Measurements from ENCODE around the gene C1orf21. TPM values are rescaled to one million over a fixed set of nuclear protein-coding genes. Genes with fewer than 3 reads are reported as not detected.

The C1orf21 gene
- total and polyA plus RNA-seq, 2 donors (not counting 3 experiments of a cell fraction or from before 2014, with no cell fraction given): 0.79 to 8.5 TPM

GRCh38 chr1:184562806-184563205 lies 176.0 kb downstream of the C1orf21 start:
- CTCF ChIA-PET: interaction anchor here (0.7 to 3.2 kb wide), 27 partner anchors 8 to 647 kb away, joined by 3 to 39 read pairs (median 4); partner anchors contain the start of gene C1orf21

More at GRCh38 chr1:184562806-184563205, 176.0 kb downstream of the C1orf21 start:
- Histone ChIP-seq H3K27me3 (ENCODE audit: control insufficient read depth in 2 of 2, insufficient read depth in 2 of 2, low read length in 2 of 2) (peaks cover 0 to 2% of the 10 kb centered on the region in 2 experiments), H3K9me1 (replicated peaks; ENCODE audit: control insufficient read depth, extremely low read depth, insufficient read depth, low read length) (no peaks in the 10 kb centered on the region), H3K27ac (ENCODE audit: insufficient read depth, low read depth, low read length) (no peak overlapping the region), H3K79me2 (ENCODE audit: control insufficient read depth, insufficient read depth, low read length) (no peaks in the 10 kb centered on the region), H3K9ac (replicated peaks; ENCODE audit: extremely low read depth, insufficient read depth, low read length) (no peak overlapping the region), H3K4me3 (replicated peaks in 1 of 3; ENCODE audit: insufficient read depth in 1 of 3, low read depth in 1 of 3, low read length in 3 of 3) (no peak overlapping the region), H3K36me3 (ENCODE audit: control insufficient read depth in 2 of 2, extremely low read depth in 1 of 2, insufficient read depth in 2 of 2, low read length in 2 of 2) (no peaks in the 10 kb centered on the region), H3K9me3 (replicated peaks; ENCODE audit: control insufficient read depth, insufficient read depth, low read length) (no peaks in the 10 kb centered on the region), H2AFZ (ENCODE audit: low read depth, low read length) (no peak overlapping the region), H3K4me1 (ENCODE audit: control insufficient read depth, extremely low read depth, insufficient read depth, low read length) (no peaks in the 10 kb centered on the region), H4K20me1 (replicated peaks; ENCODE audit: control insufficient read depth, extremely low read depth, insufficient read depth, low read length) (no peaks in the 10 kb centered on the region), H3K4me2 (ENCODE audit: insufficient read depth, low read length) (no peak overlapping the region)
- POLR2A ChIA-PET: interaction anchor here (0.6 kb wide), 1 partner anchor 67 kb away, joined by 3 read pairs; no protein-coding TSS in a partner anchor
- FAIRE-seq (no peak), DNase-seq (ENCODE audit: low read depth, low spot score) (no peak)
- dilution Hi-C loops (cut with MboI; ENCODE audit: extremely low pct_ligation_motif_present, low sequenced_read_pairs): no loop called here
- intact Hi-C loops (cut with micrococcal nuclease): loop anchor here (1.0 to 5.0 kb wide), 5 partner anchors 99 to 488 kb away; partner anchors contain the start of gene C1orf21
- no TSS peak for BruUV-seq (replicated peaks)
- TF ChIP-seq MAX (IDR thresholded peaks at IDR 0.05; ENCODE audit: insufficient read depth, insufficient read length) (no peak), EZH2 (IDR thresholded peaks at IDR 0.05; ENCODE audit: borderline replicate concordance, low read depth, low read length, severe bottlenecking) (no peak), POLR2AphosphoS5 (IDR thresholded peaks at IDR 0.05; ENCODE audit: insufficient read depth, low read depth, low read length) (no peak), MYC (IDR thresholded peaks at IDR 0.05; ENCODE audit: low read depth, low read length) (no peak), FOS (IDR thresholded peaks at IDR 0.05; ENCODE audit: borderline replicate concordance, insufficient read depth, low read length) (no peak), CTCF (IDR thresholded peaks at IDR 0.05; ENCODE audit: extremely low read depth in 1 of 2, insufficient read depth in 1 of 2, low read depth in 1 of 2, low read length in 2 of 2) (no peak), GATA2 (IDR thresholded peaks at IDR 0.05; ENCODE audit: insufficient read depth, insufficient read length, low read depth, low read length) (no peak), JUN (IDR thresholded peaks at IDR 0.05; ENCODE audit: borderline replicate concordance, insufficient read depth, insufficient read length, low read depth) (no peak), POLR2A (IDR thresholded peaks at IDR 0.05; ENCODE audit: low read depth, low read length) (no peak)
